Fibroblast of skin of scalp (primary cell): ENCODE data around the gene ERCC1.

Experiments
- DNase-seq: peaks from one replicate; pipeline ENCODE4 v3.0.0-alpha.2; 2013

ERCC1 gene

DNA sequence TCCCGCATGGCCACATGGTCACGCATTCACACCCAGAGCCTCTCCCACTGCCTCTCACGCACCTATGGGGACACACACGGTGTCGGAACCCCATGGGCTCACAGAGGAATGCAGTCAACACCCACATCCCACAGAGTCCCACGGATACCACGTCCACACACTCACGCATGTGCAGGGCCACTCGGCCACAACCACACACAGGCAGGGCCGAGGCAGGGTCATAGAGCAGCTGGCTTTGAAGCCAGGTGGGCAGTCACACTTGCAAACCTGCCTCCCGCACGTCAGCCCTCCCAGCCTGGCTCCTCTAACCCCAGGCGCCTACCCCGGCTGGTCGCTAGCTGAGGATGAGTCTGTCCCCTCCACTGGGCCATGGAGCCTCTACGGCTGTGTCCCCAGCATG, 61.4 kb downstream of the ERCC1 start:
- no peak for DNase-seq

DNA sequence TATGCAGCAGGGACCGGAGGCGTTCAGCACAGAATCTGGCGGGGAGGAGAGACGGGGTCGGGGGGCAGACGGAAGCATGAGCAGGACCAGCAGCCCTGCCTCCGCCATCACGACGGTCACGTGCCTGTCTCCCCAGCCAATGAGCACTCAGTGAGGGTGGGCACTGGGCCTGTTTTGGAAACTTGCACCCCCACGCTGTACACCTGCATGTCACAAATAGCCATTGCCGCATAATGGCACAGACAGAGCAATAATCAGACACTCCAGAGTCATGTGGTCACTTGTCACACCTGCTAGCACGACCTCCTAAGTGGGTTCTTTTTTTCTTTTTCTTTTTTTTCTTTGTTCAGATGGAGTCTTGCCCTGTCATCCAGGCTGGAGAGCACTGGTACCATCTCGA, 62.1 kb downstream of the ERCC1 start:
- no peak for DNase-seq

DNA sequence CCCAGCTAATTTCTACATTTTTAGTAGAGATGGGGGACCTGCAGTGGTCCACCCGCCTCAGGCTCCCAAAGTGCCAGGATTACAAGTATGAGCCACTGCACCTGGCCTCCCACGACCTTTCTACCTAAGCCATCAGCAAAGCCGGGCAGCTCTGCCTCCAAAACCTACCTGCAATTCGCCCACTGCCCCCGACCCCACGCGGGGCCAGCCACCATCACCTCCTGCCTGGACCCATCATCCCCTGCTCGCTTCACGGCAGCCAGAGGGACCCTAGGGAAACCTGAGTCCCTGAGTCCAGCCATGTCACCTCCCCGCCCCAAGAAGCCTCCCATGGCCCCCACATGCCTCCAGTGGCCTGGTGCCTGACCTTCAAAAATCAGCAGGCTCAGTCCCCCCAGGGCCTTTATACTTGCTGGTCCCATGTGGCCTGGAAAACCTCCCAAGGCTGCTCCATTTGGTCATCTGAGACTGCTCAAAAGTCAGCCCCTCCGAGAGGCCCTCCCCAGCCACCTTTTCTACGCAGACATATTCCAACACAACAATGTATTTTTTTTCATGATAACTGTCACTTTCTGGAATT, 65.4 kb downstream of the ERCC1 start:
- DNase-seq = no peak

DNA sequence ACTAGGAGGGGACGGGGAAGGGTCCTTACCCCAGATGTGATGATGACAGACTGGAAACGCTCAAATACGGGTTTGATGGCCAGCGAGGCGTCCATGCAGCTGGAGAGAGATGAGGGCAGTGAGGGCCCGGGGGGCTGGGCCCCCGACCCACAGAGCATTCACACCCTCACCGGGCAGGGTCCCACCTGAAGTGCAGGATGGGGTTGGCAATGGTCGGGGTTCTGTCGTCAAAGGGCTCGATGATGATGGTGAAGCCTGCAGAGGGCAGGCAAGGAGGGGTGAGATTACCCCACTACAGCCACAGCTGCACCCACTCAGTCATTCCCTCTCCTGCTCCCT, 66.3 kb downstream of the ERCC1 start:
- DNase-seq = no peak
